ENCODE results near the gene TMEM51. TPM values are rescaled to one million over a fixed set of nuclear protein-coding genes. Genes with fewer than 3 reads are reported as not detected.
A peak's percentile ranks its signal among the peaks of the same experiment; 100 is the strongest.

Gene TMEM51
- total and polyA plus RNA-seq, 9 of the 15 experiments (the other 6 are each of a cell fraction or from before 2014, with no cell fraction given), result 0.06 to 1.4 (median 0.58) TPM

DNA sequence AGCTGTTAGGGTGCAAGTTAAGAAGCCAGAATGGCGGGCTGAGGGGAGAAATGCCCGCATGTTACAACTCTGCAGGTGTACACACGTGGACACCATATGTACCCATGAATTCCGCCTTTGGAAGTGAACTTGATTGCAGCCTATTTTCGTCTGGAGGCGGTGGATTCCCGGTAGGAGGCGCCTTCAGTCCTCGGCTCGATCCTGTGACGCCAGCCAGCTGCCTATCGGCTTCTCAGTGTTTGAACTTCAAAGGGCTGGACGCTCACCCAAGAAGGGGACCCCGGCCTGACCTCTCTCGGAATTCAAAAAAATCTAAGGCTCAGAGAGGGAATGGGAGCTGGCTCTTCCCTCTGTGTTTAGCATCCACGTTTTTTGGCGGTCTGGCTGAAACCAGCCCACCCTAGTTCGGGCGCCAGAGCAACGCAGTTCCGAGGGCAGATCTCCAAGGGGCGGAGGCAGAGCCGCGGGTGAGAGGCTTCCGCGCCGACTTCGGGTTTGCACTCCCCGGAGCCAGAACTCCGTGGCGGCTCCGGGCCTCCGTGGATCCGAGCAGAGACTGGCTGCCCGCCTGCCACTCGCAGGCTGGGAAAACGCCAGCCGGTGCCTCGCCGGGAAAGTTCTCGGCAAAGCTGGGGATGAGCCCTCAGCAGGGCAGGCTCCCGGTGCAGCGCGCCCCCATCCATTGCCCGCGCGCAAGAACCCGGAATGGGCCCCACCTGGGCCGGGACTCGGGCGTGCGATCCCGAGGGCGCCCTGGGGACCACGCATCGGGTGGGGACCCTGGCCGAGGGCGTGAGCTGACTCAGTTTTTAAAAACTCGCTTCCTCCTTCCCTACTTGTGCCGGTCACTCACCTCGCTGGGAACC lies 996 bp upstream of the TMEM51 start:
- intact Hi-C loops (cut with micrococcal nuclease) (loop anchor here (1.0 to 10.0 kb wide), 2 partner anchors 120 to 282 kb away; partner anchors contain the start of gene CTRC), in situ Hi-C loops (cut with MboI) (loop anchor here (5.0 kb wide), 2 partner anchors 105 to 280 kb away; no protein-coding TSS in a partner anchor)
- peak; percentile 91 for FAIRE-seq
- peak overlapping the region; percentile 51 for H3K4me2 ChIP-seq (ENCODE audit: insufficient read depth, low read length)
- no peaks in the 10 kb centered on the region for H3K36me3 ChIP-seq (ENCODE audit: control insufficient read depth, insufficient read depth, low read length)
- peaks cover 16 to 82% of the 10 kb centered on the region in 2 experiments; a peak in 4 of 5 replicates for H3K27me3 ChIP-seq (ENCODE audit: control insufficient read depth in 2 of 2, insufficient read depth in 2 of 2, low read length in 2 of 2)
- H3K9me1 ChIP-seq (ENCODE audit: control insufficient read depth, insufficient read depth, low read length), result no peaks in the 10 kb centered on the region
- POLR2A ChIA-PET, result interaction anchor here (0.6 to 1.8 kb wide), 6 partner anchors 9 to 307 kb away, joined by 3 to 6 read pairs (median 4); no protein-coding TSS in a partner anchor
- H3K79me2 ChIP-seq (ENCODE audit: control insufficient read depth, insufficient read depth, low read length), result no peaks in the 10 kb centered on the region
- 2% methylated on average over 61 of the region's 61 CpGs for WGBS (ENCODE audit: insufficient coverage, low coverage, missing lambda C conversion rate)
- H3K4me1 ChIP-seq (replicated peaks in 1 of 2; ENCODE audit: control insufficient read depth in 2 of 2, insufficient read depth in 2 of 2, low read length in 2 of 2), result peaks cover 6 to 26% of the 10 kb centered on the region in 2 experiments
- no peak overlapping the region for H3K27ac ChIP-seq (ENCODE audit: extremely low read depth, low read depth, low read length)
- no TSS peak for BruUV-seq (replicated peaks)
- CTCF ChIA-PET (ENCODE audit: low intra/inter-chr PET ratio), result interaction anchor here (0.7 to 1.8 kb wide), 3 partner anchors 119 to 152 kb away, joined by 3 to 13 read pairs (median 7); no protein-coding TSS in a partner anchor
- H4K20me1 ChIP-seq (replicated peaks; ENCODE audit: control insufficient read depth, insufficient read depth, low read length), result 0 out of 2 replicates have a peak, but pooled peaks cover 4% of the 10 kb centered on the region
- DNase-seq (ENCODE audit: extremely low read depth in 1 of 4, low spot score in 3 of 4), result peak; percentile 65 to 81 (median 74)
- peak overlapping the region; percentile 55 for H2AFZ ChIP-seq (ENCODE audit: low read depth, low read length)
- ATAC-seq, result peak; percentile 84
- peak overlapping the region in 1 of 2 experiments; percentile 75; a peak in 2 of 4 replicates for H3K9ac ChIP-seq (ENCODE audit: insufficient read depth in 1 of 2, low read depth in 2 of 2, low read length in 2 of 2)
- peak overlapping the region; percentile 23 for H3K4me3 ChIP-seq
- no peaks in the 10 kb centered on the region for H3K9me3 ChIP-seq (replicated peaks; ENCODE audit: control insufficient read depth, insufficient read depth, low read depth, low read length)
- TF ChIP-seq ZFP30 (CRISPR knock-in tag; IDR thresholded peaks at IDR 0.05; ENCODE audit: borderline replicate concordance), result no peak
- TF ChIP-seq MTA1 (IDR thresholded peaks at IDR 0.05; ENCODE audit: borderline replicate concordance), result no peak
- TF ChIP-seq SNIP1 (IDR thresholded peaks at IDR 0.05; ENCODE audit: low read depth), result no peak
- no peak for TF ChIP-seq ZNF384 (IDR thresholded peaks at IDR 0.05; ENCODE audit: low read depth, low read length)
- peak; percentile 68 for TF ChIP-seq CXXC5 (CRISPR knock-in tag; IDR thresholded peaks at IDR 0.05)
- no peak for TF ChIP-seq ZNF766 (CRISPR knock-in tag; conservative IDR thresholded peaks at IDR 0.05)
- no peak for TF ChIP-seq YY1 (IDR thresholded peaks at IDR 0.05; ENCODE audit: borderline replicate concordance in 1 of 3, control insufficient read depth in 1 of 3, extremely low read depth in 1 of 3, insufficient read depth in 3 of 3, insufficient read length in 1 of 3, insufficient replicate concordance in 2 of 3, low read depth in 1 of 3, low read length in 2 of 3)
- TF ChIP-seq ARID2 (IDR thresholded peaks at IDR 0.05), result no peak
- TF ChIP-seq CCAR2 (IDR thresholded peaks at IDR 0.05; ENCODE audit: low read depth, low read length), result no peak
- no peak for TF ChIP-seq BCL6 (CRISPR knock-in tag; IDR thresholded peaks at IDR 0.05)
- TF ChIP-seq KDM1A (IDR thresholded peaks at IDR 0.05), result peak in 1 of 2 experiments; percentile 44; a peak in 2 of 4 replicates
- no peak for TF ChIP-seq RAD51 (IDR thresholded peaks at IDR 0.05; ENCODE audit: borderline replicate concordance, low read depth)
- no peak for TF ChIP-seq FOXK2 (conservative IDR thresholded peaks at IDR 0.05 in 1 of 2, IDR thresholded peaks at IDR 0.05 in 1 of 2; ENCODE audit: low read depth in 2 of 2)
- TF ChIP-seq NFATC3 (IDR thresholded peaks at IDR 0.05), result no peak
